PC-3 (cell line): ENCODE data around the gene SLC23A1. TPM values are rescaled to one million over a fixed set of nuclear protein-coding genes. Genes with fewer than 3 reads are reported as not detected.

Experiments
- ATAC-seq: fragments of 200-7000 bp; cut with Tn5 transposase; 2 replicates; pipeline ENCODE4 v1.9.1; 2020; ENCODE audit warnings: mild to moderate bottlenecking, moderate library complexity
- BruUV-seq: library from RNA; stranded (reverse); fragments of 400-500 nt; replicated peaks from 2 replicates; lab custom pipeline; 2021; lab: Mats Ljungman, UMichigan
- CTCF ChIA-PET: fragments of 300-600 bp; sonication (Branson Sonifier 250); formaldehyde crosslinking; loops from one replicate; lab custom pipeline; 2022; ENCODE audit warnings: antibody characterized with exemption; lab: Charles Lee
- POLR2A ChIA-PET: fragments of 300-600 bp; sonication (Branson Sonifier 250); formaldehyde crosslinking; loops from one replicate; lab custom pipeline; 2022; ENCODE audit warnings: antibody characterized with exemption; ENCODE audit not compliant: unreplicated experiment; lab: Charles Lee
- DNase-seq: peaks from one replicate; pipeline ENCODE4 v3.0.0-alpha.2; 2015
- H2AFZ ChIP-seq: fragments of 300-600 bp; sonication (generic); 2 replicates; pipeline ENCODE4 v1.6.0; 2016; ENCODE audit warnings: antibody characterized with exemption, low read length
- H3F3A ChIP-seq: fragments of 300-600 bp; sonication (generic); one replicate; pipeline ENCODE4 v1.6.0; 2017; ENCODE audit warnings: antibody characterized with exemption, low read length, control low read depth, mild to moderate bottlenecking; ENCODE audit not compliant: unreplicated experiment
- H3K27ac ChIP-seq: fragments of 300-600 bp; sonication (generic); 2 replicates; pipeline ENCODE4 v1.5.1; 2016; ENCODE audit warnings: mild to moderate bottlenecking, low read length
- H3K27me3 ChIP-seq: fragments of 300-600 bp; sonication (generic); 2 replicates; pipeline ENCODE4 v1.6.1; 2016; ENCODE audit warnings: low read length, mixed read lengths
- H3K36me3 ChIP-seq: fragments of 300-600 bp; sonication (generic); 2 replicates; pipeline ENCODE4 v1.6.1; 2016; ENCODE audit warnings: low read depth, mixed run types, low read length, mixed read lengths
- H3K4me1 ChIP-seq: fragments of 300-600 bp; sonication (generic); 2 replicates; pipeline ENCODE4 v1.5.1; 2016; ENCODE audit warnings: low read length; ENCODE audit not compliant: insufficient read depth
- H3K4me2 ChIP-seq: fragments of 300-600 bp; sonication (generic); 2 replicates; pipeline ENCODE4 v1.6.0; 2016; ENCODE audit warnings: low read length
- H3K4me3 ChIP-seq: fragments of 300-600 bp; sonication (generic); 2 replicates; pipeline ENCODE4 v1.5.1; 2016; ENCODE audit warnings: mild to moderate bottlenecking, low read length, mixed read lengths
- H3K79me2 ChIP-seq: fragments of 300-600 bp; sonication (generic); 2 replicates; pipeline ENCODE4 v1.6.1; 2017; ENCODE audit warnings: low read length, mixed read lengths
- H3K9ac ChIP-seq: fragments of 300-600 bp; sonication (generic); 2 replicates; pipeline ENCODE4 v1.6.0; 2016; ENCODE audit warnings: mild to moderate bottlenecking, low read length
- H3K9me2 ChIP-seq: fragments of 300-600 bp; sonication (generic); replicated peaks from 2 replicates; pipeline ENCODE4 v1.6.1; 2016; ENCODE audit warnings: mixed run types, low read length, mixed read lengths
- H3K9me3 ChIP-seq: fragments of 300-600 bp; sonication (generic); 2 replicates; pipeline ENCODE4 v1.6.1; 2016; ENCODE audit warnings: low read length, mixed read lengths
- H4K20me1 ChIP-seq: fragments of 300-600 bp; sonication (generic); 2 replicates; pipeline ENCODE4 v1.6.1; 2016; ENCODE audit warnings: low read length, mixed read lengths
- EZH2 ChIP-seq: fragments of 300-600 bp; sonication (generic); IDR thresholded peaks from one replicate; pipeline ENCODE4 v1.6.1; 2017; ENCODE audit warnings: antibody characterized with exemption, mild to moderate bottlenecking, low read length; ENCODE audit not compliant: unreplicated experiment
- EZH2phosphoT487 ChIP-seq: fragments of 300-600 bp; sonication (generic); IDR thresholded peaks from 2 replicates; pipeline ENCODE4 v1.6.1; 2018; ENCODE audit warnings: mild to moderate bottlenecking, antibody characterized with exemption, low read length, borderline replicate concordance
- intact Hi-C: fragments of 100-400 bp; cut with micrococcal nuclease; formaldehyde crosslinking; loops from 2 replicates; pipeline ENCODE4 v1.9.0; 2023
- total RNA-seq: library from RNA; depleted of rRNA; stranded (reverse); fragments of >200 nt; gene quantifications from 2 replicates; pipeline ENCODE4 v1.2.3, GENCODE V29; 2014
- TF ChIP-seq, protein P1 (sequence below): fragments of 300-600 bp; sonication (generic); conservative IDR thresholded peaks from 2 replicates; pipeline ENCODE4 v1.5.1; 2017; ENCODE audit warnings: antibody characterized with exemption, low read depth, mild to moderate bottlenecking, low read length

The SLC23A1 gene
- total RNA-seq, 1 experiment from 2014 or later = not detected

DNA sequence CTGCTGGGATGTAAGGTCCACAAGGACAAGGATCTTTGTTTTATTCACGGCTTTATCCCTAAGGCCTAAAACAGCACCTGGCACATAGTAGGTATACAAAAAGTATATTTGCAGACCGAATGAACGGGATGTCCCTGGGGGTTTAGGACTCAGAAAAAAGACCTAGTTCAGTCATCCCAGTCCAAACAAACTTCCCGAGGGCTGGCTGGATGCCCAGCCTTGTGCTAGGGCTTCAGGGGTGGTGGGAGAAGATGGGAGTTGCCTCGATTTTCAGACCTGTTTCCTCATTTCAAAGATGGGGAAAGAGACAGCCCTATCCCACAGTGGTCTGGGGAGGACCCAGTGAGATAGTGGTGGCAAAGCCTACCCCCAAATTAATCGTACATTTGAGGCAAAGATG, 14.8 kb upstream of the SLC23A1 start:
- no peaks in the 10 kb centered on the region for H3K9me3 ChIP-seq
- BruUV-seq = no TSS peak
- ChIA-PET CTCF (no interaction called here), POLR2A (no interaction called here)
- intact Hi-C loops = no loop called here
- peaks cover 6% of the 10 kb centered on the region; the same call in 1 of the 2 replicates for H3K4me1 ChIP-seq
- no peak overlapping the region for H3K4me3 ChIP-seq
- DNase-seq = no peak
- H3K27ac ChIP-seq = no peak overlapping the region
- H3F3A ChIP-seq = no peaks in the 10 kb centered on the region
- no peaks in the 10 kb centered on the region for H3K27me3 ChIP-seq
- no peaks in the 10 kb centered on the region for H4K20me1 ChIP-seq
- no peaks in the 10 kb centered on the region for H3K9me2 ChIP-seq
- H3K79me2 ChIP-seq = peaks cover 16% of the 10 kb centered on the region
- TF ChIP-seq, protein P1, sequence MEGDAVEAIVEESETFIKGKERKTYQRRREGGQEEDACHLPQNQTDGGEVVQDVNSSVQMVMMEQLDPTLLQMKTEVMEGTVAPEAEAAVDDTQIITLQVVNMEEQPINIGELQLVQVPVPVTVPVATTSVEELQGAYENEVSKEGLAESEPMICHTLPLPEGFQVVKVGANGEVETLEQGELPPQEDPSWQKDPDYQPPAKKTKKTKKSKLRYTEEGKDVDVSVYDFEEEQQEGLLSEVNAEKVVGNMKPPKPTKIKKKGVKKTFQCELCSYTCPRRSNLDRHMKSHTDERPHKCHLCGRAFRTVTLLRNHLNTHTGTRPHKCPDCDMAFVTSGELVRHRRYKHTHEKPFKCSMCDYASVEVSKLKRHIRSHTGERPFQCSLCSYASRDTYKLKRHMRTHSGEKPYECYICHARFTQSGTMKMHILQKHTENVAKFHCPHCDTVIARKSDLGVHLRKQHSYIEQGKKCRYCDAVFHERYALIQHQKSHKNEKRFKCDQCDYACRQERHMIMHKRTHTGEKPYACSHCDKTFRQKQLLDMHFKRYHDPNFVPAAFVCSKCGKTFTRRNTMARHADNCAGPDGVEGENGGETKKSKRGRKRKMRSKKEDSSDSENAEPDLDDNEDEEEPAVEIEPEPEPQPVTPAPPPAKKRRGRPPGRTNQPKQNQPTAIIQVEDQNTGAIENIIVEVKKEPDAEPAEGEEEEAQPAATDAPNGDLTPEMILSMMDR = no peak
- TF ChIP-seq EZH2phosphoT487 (no peak), EZH2 (no peak)
- H2AFZ ChIP-seq = no peak overlapping the region
- H3K4me2 ChIP-seq = no peak overlapping the region
- H3K36me3 ChIP-seq = no peaks in the 10 kb centered on the region
- no peak overlapping the region for H3K9ac ChIP-seq
- no peak for ATAC-seq

DNA sequence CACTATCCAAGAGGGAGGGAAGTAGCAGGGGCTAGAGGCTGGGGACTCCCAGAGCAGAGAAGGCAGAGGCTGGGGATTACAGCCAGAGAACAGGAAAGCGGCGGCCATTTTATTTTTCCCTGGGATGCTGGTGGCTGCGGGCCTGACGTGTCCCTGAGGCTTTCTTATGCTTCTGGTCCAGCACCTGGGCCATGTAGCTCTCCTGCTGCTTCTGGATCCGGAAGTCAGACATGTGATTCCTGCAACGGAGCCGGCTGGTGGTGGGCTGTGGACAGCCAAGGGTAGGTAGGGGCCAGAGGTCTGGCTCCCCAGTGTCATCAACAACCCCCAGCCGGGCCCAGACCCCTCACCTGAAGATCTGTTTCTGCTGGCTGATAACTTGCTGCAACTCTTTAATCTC, 13.6 kb upstream of the SLC23A1 start:
- H3K27me3 ChIP-seq = no peaks in the 10 kb centered on the region
- H3K9me2 ChIP-seq = no peaks in the 10 kb centered on the region
- peaks cover 6% of the 10 kb centered on the region; the same call in 1 of the 2 replicates for H3K4me1 ChIP-seq
- no peaks in the 10 kb centered on the region for H4K20me1 ChIP-seq
- DNase-seq = no peak
- peaks cover 19% of the 10 kb centered on the region for H3K79me2 ChIP-seq
- no peak overlapping the region for H3K4me2 ChIP-seq
- no peak overlapping the region for H2AFZ ChIP-seq
- intact Hi-C loops = no loop called here
- H3K9me3 ChIP-seq = no peaks in the 10 kb centered on the region
- no peak for ATAC-seq
- TF ChIP-seq, protein P1 = no peak
- no peak for TF ChIP-seq EZH2phosphoT487
- no peak for TF ChIP-seq EZH2
- H3K36me3 ChIP-seq = no peaks in the 10 kb centered on the region
- no peak overlapping the region for H3K9ac ChIP-seq
- ChIA-PET POLR2A (no interaction called here), CTCF (no interaction called here)
- no TSS peak for BruUV-seq
- H3K4me3 ChIP-seq = no peak overlapping the region
- H3K27ac ChIP-seq = no peak overlapping the region
- no peaks in the 10 kb centered on the region for H3F3A ChIP-seq

GRCh38 chr5:139395844-139396640, 12.9 kb upstream of the SLC23A1 start:
- no TSS peak for BruUV-seq
- Histone ChIP-seq H3K27ac (no peak overlapping the region), H3K4me1 (peaks cover 11% of the 10 kb centered on the region), H3K79me2 (peaks cover 20% of the 10 kb centered on the region), H3K9me3 (no peaks in the 10 kb centered on the region), H2AFZ (no peak overlapping the region), H3K9ac (no peak overlapping the region), H3K9me2 (no peaks in the 10 kb centered on the region), H3K36me3 (no peaks in the 10 kb centered on the region), H3K4me3 (no peak overlapping the region), H3F3A (no peaks in the 10 kb centered on the region), H3K4me2 (no peak overlapping the region), H3K27me3 (no peaks in the 10 kb centered on the region), H4K20me1 (no peaks in the 10 kb centered on the region)
- CTCF ChIA-PET = no interaction called here
- no peak for DNase-seq
- TF ChIP-seq EZH2 (no peak), EZH2phosphoT487 (no peak)
- TF ChIP-seq, protein P1 = no peak
- POLR2A ChIA-PET = no interaction called here
- no peak for ATAC-seq
- intact Hi-C loops = no loop called here
